HepG2 (cell line): ENCODE measurements around the gene NCF4.

Source experiments
- ADNP ChIP-seq: sonication (generic); formaldehyde crosslinking; IDR thresholded peaks from 2 replicates; pipeline ENCODE4 v1.4.0; 2020; ENCODE audit warnings: missing genetic modification reagents
- ATF2 ChIP-seq: sonication (generic); formaldehyde crosslinking; IDR thresholded peaks from 2 replicates; pipeline ENCODE4 v1.4.0; 2020; ENCODE audit warnings: missing genetic modification reagents
- CBFB ChIP-seq: sonication (generic); formaldehyde crosslinking; IDR thresholded peaks from 2 replicates; pipeline ENCODE4 v1.4.0; 2020; ENCODE audit warnings: missing genetic modification reagents
- CTCF ChIP-seq: sonication (generic); formaldehyde crosslinking; IDR thresholded peaks from 2 replicates; pipeline ENCODE4 v1.5.0; 2020; ENCODE audit warnings: mild to moderate bottlenecking, missing genetic modification reagents, moderate library complexity
- EP300 ChIP-seq, 3 experiments: sonication (generic) in 1 of 3; formaldehyde crosslinking in 1 of 3; IDR thresholded peaks; 2 replicates each; pipeline versions ENCODE4 v1.5.1 to v1.6.1; 2011 to 2020; ENCODE audit warnings: low read depth in 2 of 3, low read length in 2 of 3, borderline replicate concordance in 1 of 3, improper control_type of control experiment in 1 of 3, mild to moderate bottlenecking in 1 of 3, missing genetic modification reagents in 1 of 3, moderate library complexity in 1 of 3
- EZH2 ChIP-seq: conservative IDR thresholded peaks from 2 replicates; pipeline ENCODE4 v1.6.1; 2012; ENCODE audit warnings: mild to moderate bottlenecking, low read depth, low read length, moderate library complexity
- FOXO1 ChIP-seq: sonication (generic); formaldehyde crosslinking; IDR thresholded peaks from 2 replicates; pipeline ENCODE4 v1.4.0; 2020; ENCODE audit warnings: missing genetic modification reagents
- HDAC2 ChIP-seq: sonication (generic); formaldehyde crosslinking; IDR thresholded peaks from 2 replicates; pipeline ENCODE4 v1.4.0; 2020; ENCODE audit warnings: missing genetic modification reagents
- NR0B2 ChIP-seq: sonication (generic); formaldehyde crosslinking; IDR thresholded peaks from 2 replicates; pipeline ENCODE4 v1.4.0; 2020; ENCODE audit warnings: mild to moderate bottlenecking, missing genetic modification reagents
- PITX1 ChIP-seq: sonication (generic); formaldehyde crosslinking; IDR thresholded peaks from 2 replicates; pipeline ENCODE4 v1.5.1; 2020; ENCODE audit warnings: mild to moderate bottlenecking, missing genetic modification reagents
- POLR2A ChIP-seq, 2 experiments: IDR thresholded peaks; 2 replicates each; pipeline ENCODE4 v1.6.1; 2011; ENCODE audit warnings: low read depth in 2 of 2, low read length in 2 of 2, mild to moderate bottlenecking in 1 of 2, moderate library complexity in 1 of 2; ENCODE audit not compliant: insufficient read depth in 1 of 2
- RXRA ChIP-seq: sonication (generic); formaldehyde crosslinking; IDR thresholded peaks from 2 replicates; pipeline ENCODE4 v1.5.1; 2020; ENCODE audit warnings: missing genetic modification reagents
- ZC3H4 ChIP-seq: sonication (generic); formaldehyde crosslinking; IDR thresholded peaks from 2 replicates; pipeline ENCODE4 v1.4.0; 2020; ENCODE audit warnings: missing genetic modification reagents, borderline replicate concordance
- ZNF652 ChIP-seq: IDR thresholded peaks from 2 replicates; pipeline ENCODE4 v1.6.1; 2016; ENCODE audit warnings: low read depth, borderline replicate concordance

GRCh38 chr22:36926309-36926708, 65.5 kb downstream of the NCF4 start:
- no peak for TF ChIP-seq EZH2
- no peak for TF ChIP-seq NR0B2 (CRISPR knock-in tag)
- TF ChIP-seq CTCF = no peak
- no peak for TF ChIP-seq FOXO1 (CRISPR knock-in tag)
- no peak for TF ChIP-seq RXRA
- no peak for TF ChIP-seq PITX1 (CRISPR knock-in tag)
- TF ChIP-seq POLR2A (IDR thresholded peaks at IDR 0.05; ENCODE audit: insufficient read depth in 1 of 2, low read depth in 2 of 2, low read length in 2 of 2) = no peak
- TF ChIP-seq ATF2 (CRISPR knock-in tag) = no peak
- TF ChIP-seq EP300 (IDR thresholded peaks at IDR 0.05; ENCODE audit: low read depth in 2 of 2, low read length in 2 of 2) = no peak
- TF ChIP-seq EP300 (CRISPR knock-in tag; IDR thresholded peaks at IDR 0.05; ENCODE audit: borderline replicate concordance) = no peak
- TF ChIP-seq ADNP (CRISPR knock-in tag) = no peak
- TF ChIP-seq HDAC2 (CRISPR knock-in tag) = no peak
- TF ChIP-seq ZC3H4 (CRISPR knock-in tag) = no peak
- no peak for TF ChIP-seq CBFB (CRISPR knock-in tag)
- no peak for TF ChIP-seq ZNF652 (CRISPR knock-in tag)
